ENCODE data around the gene RAB44.

- TF ChIP-seq EP300 (IDR thresholded peaks at IDR 0.05), result no peak
- no peak for TF ChIP-seq POLR2A (IDR thresholded peaks at IDR 0.05)
These were observed 8.9 kb upstream of the RAB44 start for GRCh38 chr6:36688739-36689075.

Data from tibial nerve (tissue), 3 donors.